Fibroblast of lung (primary cell): ENCODE data around the gene EPS8L2. TPM values are rescaled to one million over a fixed set of nuclear protein-coding genes. Genes with fewer than 3 reads are reported as not detected.

ENCODE experiments used
- DNase-seq, 2 donors: peaks; one replicate each; pipeline versions ENCODE4 v3.0.0 to v3.0.0-alpha.2; 2010; ENCODE audit warnings: low read depth in 2 of 2
- H2AFZ ChIP-seq: 2 replicates; pipeline ENCODE4 v1.5.1; 2012; ENCODE audit warnings: low read length, control low read depth, inconsistent platforms
- H3K27ac ChIP-seq: 2 replicates; pipeline ENCODE4 v1.5.1; 2011; ENCODE audit warnings: low read length, control low read depth; ENCODE audit not compliant: insufficient read depth
- H3K27me3 ChIP-seq: 2 replicates; pipeline ENCODE4 v1.5.1; 2011; ENCODE audit warnings: mild to moderate bottlenecking, low read length; ENCODE audit not compliant: control insufficient read depth, insufficient read depth
- H3K36me3 ChIP-seq: 2 replicates; pipeline ENCODE4 v1.5.1; 2011; ENCODE audit warnings: low read length; ENCODE audit not compliant: control insufficient read depth, insufficient read depth
- H3K4me1 ChIP-seq: 2 replicates; pipeline ENCODE4 v1.5.1; 2011; ENCODE audit warnings: low read length; ENCODE audit not compliant: control insufficient read depth, insufficient read depth; ENCODE audit errors: extremely low read depth
- H3K4me2 ChIP-seq: 2 replicates; pipeline ENCODE4 v1.5.1; 2011; ENCODE audit warnings: low read length, control low read depth; ENCODE audit not compliant: insufficient read depth; ENCODE audit errors: extremely low read depth
- H3K4me3 ChIP-seq, 4 experiments: fragments of 200-600 bp in 1 of 4; sonication (generic) in 1 of 4; replicated peaks in 1 of 4; 2 replicates each; pipeline ENCODE4 v1.5.1; 2011 to 2016; ENCODE audit warnings: low read length in 4 of 4, low read depth in 3 of 4, mild to moderate bottlenecking in 3 of 4, control low read depth in 2 of 4, inconsistent platforms in 1 of 4, mixed read lengths in 1 of 4; ENCODE audit not compliant: insufficient read depth in 1 of 4; ENCODE audit errors: control extremely low read depth in 1 of 4
- H3K79me2 ChIP-seq: 2 replicates; pipeline ENCODE4 v1.5.1; 2012; ENCODE audit warnings: mild to moderate bottlenecking, low read length, inconsistent platforms; ENCODE audit not compliant: control insufficient read depth, insufficient read depth
- H3K9ac ChIP-seq: 2 replicates; pipeline ENCODE4 v1.5.1; 2011; ENCODE audit warnings: mild to moderate bottlenecking, low read length, control low read depth; ENCODE audit not compliant: insufficient read depth
- H3K9me3 ChIP-seq: 2 replicates; pipeline ENCODE4 v1.5.1; 2012; ENCODE audit warnings: low read depth, low read length; ENCODE audit not compliant: control insufficient read depth, insufficient read depth
- H4K20me1 ChIP-seq: 2 replicates; pipeline ENCODE4 v1.5.1; 2011; ENCODE audit warnings: low read length; ENCODE audit not compliant: control insufficient read depth, insufficient read depth; ENCODE audit errors: extremely low read depth
- CTCF ChIP-seq, 2 donors: IDR thresholded peaks in 1 of 2; conservative IDR thresholded peaks in 1 of 2; 1 replicate in 1 of 2; 2 replicates in 1 of 2; pipeline ENCODE4 v1.5.1; 2011 to 2012; ENCODE audit warnings: low read length in 2 of 2, control low read depth in 1 of 2, inconsistent platforms in 1 of 2, low read depth in 1 of 2, mild to moderate bottlenecking in 1 of 2
- EZH2 ChIP-seq: IDR thresholded peaks from 2 replicates; pipeline ENCODE4 v1.5.1; 2012; ENCODE audit warnings: low read length, control low read depth, mild to moderate bottlenecking; ENCODE audit errors: missing control alignments
- polyA plus RNA-seq, 2 donors: library from polyadenylated mRNA; depleted of rRNA in 1 of 2; stranded (reverse) in 1 of 2; unstranded in 1 of 2; fragments of >200 nt; gene quantifications; 2 replicates each; pipeline ENCODE4 v1.2.1, GENCODE V29; 2011 to 2012; ENCODE audit warnings: missing spikeins in 1 of 2
- total RNA-seq: library from RNA; depleted of rRNA; stranded (reverse); fragments of >200 nt; gene quantifications from 2 replicates; pipeline ENCODE4 v1.2.1, GENCODE V29; 2014

EPS8L2 gene
- total and polyA plus RNA-seq, 2 donors (not counting 1 experiment from before 2014, with no cell fraction given) = 18.4 to 54.2 TPM

DNA sequence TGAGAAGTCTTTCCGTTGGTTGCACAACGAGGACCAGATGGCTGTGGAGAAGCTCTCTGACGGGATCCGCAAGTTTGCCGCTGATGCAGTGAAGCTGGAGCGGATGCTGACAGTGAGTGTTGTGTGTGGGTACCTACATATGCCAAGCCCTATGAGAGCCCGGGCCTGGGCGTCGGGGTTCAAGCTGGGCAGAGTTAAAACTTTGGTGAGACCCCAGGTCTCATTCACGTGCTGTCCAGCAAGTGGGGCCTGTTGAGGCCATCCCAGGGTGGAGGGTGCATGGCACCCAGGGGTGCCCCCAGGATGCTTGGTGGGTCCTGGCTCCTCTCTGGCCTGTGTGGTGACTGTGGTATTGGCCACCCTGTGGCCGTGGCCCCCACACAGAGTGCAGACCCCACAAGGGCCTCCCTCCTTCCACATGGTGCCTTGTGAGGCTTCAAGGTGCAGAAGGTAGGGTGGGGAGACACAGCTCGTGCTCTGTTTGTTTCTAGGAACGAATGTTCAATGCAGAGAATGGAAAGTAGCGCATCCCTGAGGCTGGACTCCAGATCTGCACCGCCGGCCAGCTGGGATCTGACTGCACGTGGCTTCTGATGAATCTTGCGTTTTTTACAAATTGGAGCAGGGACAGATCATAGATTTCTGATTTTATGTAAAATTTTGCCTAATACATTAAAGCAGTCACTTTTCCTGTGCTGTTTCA, 58.4 kb downstream of the EPS8L2 start:
- Histone ChIP-seq H3K4me2 (no peak overlapping the region), H3K4me1 (peaks cover 6% of the 10 kb centered on the region), H2AFZ (no peak overlapping the region), H3K27ac (no peak overlapping the region), H3K9me3 (no peaks in the 10 kb centered on the region), H3K79me2 (no peaks in the 10 kb centered on the region), H3K27me3 (no peaks in the 10 kb centered on the region), H3K4me3 (no peak overlapping the region), H4K20me1 (peaks cover 2% of the 10 kb centered on the region), H3K36me3 (peaks cover 34% of the 10 kb centered on the region), H3K9ac (no peak overlapping the region)
- DNase-seq = no peak
- TF ChIP-seq CTCF (conservative IDR thresholded peaks at IDR 0.05 in 1 of 2, IDR thresholded peaks at IDR 0.05 in 1 of 2; ENCODE audit: low read depth in 1 of 2, low read length in 2 of 2) (no peak), EZH2 (no peak)

DNA sequence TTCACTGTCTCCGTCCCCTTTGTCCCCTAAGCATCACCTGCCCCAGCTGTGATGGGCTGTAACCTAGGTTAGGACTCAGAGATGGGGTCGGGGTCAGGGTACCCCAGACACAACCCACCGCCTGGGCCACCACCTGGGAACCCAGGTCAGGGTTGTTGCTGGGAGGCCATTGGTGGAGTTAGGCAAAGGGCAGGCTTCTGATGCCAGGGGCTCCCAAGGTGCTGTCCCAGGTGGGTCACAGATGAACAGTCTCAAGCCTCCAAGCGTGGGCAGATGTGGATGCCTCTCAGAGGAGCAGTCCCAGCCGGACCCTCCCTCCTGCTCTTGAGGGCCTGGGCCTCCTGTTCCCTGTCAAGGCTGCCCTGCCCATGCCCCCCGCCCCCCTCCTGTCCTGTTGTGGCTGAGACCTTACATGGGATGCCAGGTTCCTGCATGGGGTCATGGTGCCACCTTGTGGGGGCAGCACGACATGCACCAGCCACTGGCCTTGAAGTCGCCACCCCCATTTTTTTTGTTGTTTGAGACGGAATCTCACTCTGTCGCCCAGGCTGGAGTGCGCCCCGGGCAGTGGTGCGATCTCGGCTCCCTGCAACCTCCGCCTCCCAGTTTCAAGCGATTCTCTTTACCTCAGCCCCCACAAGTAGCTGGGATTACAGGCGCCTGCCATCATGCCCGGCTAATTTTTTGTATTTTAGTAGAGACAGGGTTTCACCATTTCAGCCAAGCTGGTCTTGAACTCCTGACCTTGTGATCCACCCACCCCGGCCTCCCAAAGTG, 59.2 kb downstream of the EPS8L2 start:
- no peak overlapping the region for H3K4me2 ChIP-seq
- H3K36me3 ChIP-seq = peaks cover 37% of the 10 kb centered on the region
- H3K4me1 ChIP-seq = peaks cover 6% of the 10 kb centered on the region
- no peaks in the 10 kb centered on the region for H3K79me2 ChIP-seq
- DNase-seq = peak; percentile 30 to 50
- no peak overlapping the region for H2AFZ ChIP-seq
- TF ChIP-seq EZH2 (no peak), CTCF (conservative IDR thresholded peaks at IDR 0.05 in 1 of 2, IDR thresholded peaks at IDR 0.05 in 1 of 2; ENCODE audit: low read depth in 1 of 2, low read length in 2 of 2) (peak; percentile 28 to 40)
- no peaks in the 10 kb centered on the region for H3K9me3 ChIP-seq
- no peak overlapping the region for H3K9ac ChIP-seq
- H4K20me1 ChIP-seq = peaks cover 2% of the 10 kb centered on the region
- no peaks in the 10 kb centered on the region for H3K27me3 ChIP-seq
- H3K27ac ChIP-seq = no peak overlapping the region
- H3K4me3 ChIP-seq = no peak overlapping the region

DNA sequence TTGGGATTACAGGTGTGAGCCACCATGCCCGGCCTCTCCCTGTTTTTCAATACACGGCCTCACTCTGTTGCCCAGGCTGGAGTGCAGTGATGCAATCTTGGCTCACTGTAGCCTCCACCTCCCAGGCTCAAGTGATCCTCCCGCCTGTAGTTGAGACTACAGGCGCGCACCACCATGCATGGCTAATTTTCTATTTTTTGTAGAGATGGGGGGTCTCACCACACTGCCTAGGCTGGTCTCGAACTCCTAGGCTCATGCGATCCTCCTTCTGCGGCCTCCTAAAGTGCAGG, 59.7 kb downstream of the EPS8L2 start:
- peaks cover 2% of the 10 kb centered on the region for H4K20me1 ChIP-seq

More for the DNA sequence above, 59.7 kb downstream of the EPS8L2 start:
- peaks cover 43% of the 10 kb centered on the region for H3K36me3 ChIP-seq
- peaks cover under 1% of the 10 kb centered on the region for H3K79me2 ChIP-seq
- no peak overlapping the region for H2AFZ ChIP-seq
- peaks cover 6% of the 10 kb centered on the region for H3K4me1 ChIP-seq
- no peaks in the 10 kb centered on the region for H3K27me3 ChIP-seq
- no peak overlapping the region for H3K4me3 ChIP-seq
- no peak overlapping the region for H3K4me2 ChIP-seq
- no peak overlapping the region for H3K9ac ChIP-seq
- H3K27ac ChIP-seq = no peak overlapping the region
- H3K9me3 ChIP-seq = no peaks in the 10 kb centered on the region
- TF ChIP-seq EZH2 = no peak
- TF ChIP-seq CTCF (conservative IDR thresholded peaks at IDR 0.05 in 1 of 2, IDR thresholded peaks at IDR 0.05 in 1 of 2; ENCODE audit: low read depth in 1 of 2, low read length in 2 of 2) = no peak
- no peak for DNase-seq
